Astrocyte (in vitro differentiated cells and primary cell): ENCODE results near the gene CXCL14. TPM values are rescaled to one million over a fixed set of nuclear protein-coding genes. Genes with fewer than 3 reads are reported as not detected.

Source experiments
- DNase-seq: peaks from one replicate; pipeline ENCODE4 v3.0.0-alpha.2; 2010; ENCODE audit warnings: low read depth
- FAIRE-seq: peaks from 2 replicates; lab custom pipeline; 2011; peaks lifted over from hg19 to GRCh38; lab: Jason Lieb, UNC
- H2AFZ ChIP-seq: 2 replicates; pipeline ENCODE4 v1.6.0; 2012; ENCODE audit warnings: low read depth, low read length, inconsistent platforms
- H3K27ac ChIP-seq: 2 replicates; pipeline ENCODE4 v1.5.1; 2011; ENCODE audit warnings: low read depth, low read length, inconsistent platforms
- H3K27me3 ChIP-seq: 2 replicates; pipeline ENCODE4 v1.6.0; 2011; ENCODE audit warnings: low read length, inconsistent platforms; ENCODE audit not compliant: insufficient read depth
- H3K36me3 ChIP-seq: 2 replicates; pipeline ENCODE4 v1.5.1; 2011; ENCODE audit warnings: low read length, inconsistent platforms; ENCODE audit not compliant: insufficient read depth
- H3K4me1 ChIP-seq: 2 replicates; pipeline ENCODE4 v1.5.1; 2011; ENCODE audit warnings: low read length, inconsistent platforms; ENCODE audit not compliant: insufficient read depth
- H3K4me2 ChIP-seq: 2 replicates; pipeline ENCODE4 v1.6.0; 2012; ENCODE audit warnings: low read length, inconsistent platforms
- H3K4me3 ChIP-seq: 2 replicates; pipeline ENCODE4 v1.5.1; 2011; ENCODE audit warnings: low read depth, mild to moderate bottlenecking, low read length, inconsistent platforms; ENCODE audit not compliant: insufficient read depth
- H3K79me2 ChIP-seq: 2 replicates; pipeline ENCODE4 v1.6.0; 2012; ENCODE audit warnings: mild to moderate bottlenecking, low read length, inconsistent platforms; ENCODE audit not compliant: insufficient read depth
- H3K9ac ChIP-seq: 2 replicates; pipeline ENCODE4 v1.6.0; 2012; ENCODE audit warnings: mild to moderate bottlenecking, low read length, inconsistent platforms
- H3K9me3 ChIP-seq: 2 replicates; pipeline ENCODE4 v1.5.1; 2012; ENCODE audit warnings: low read depth, mild to moderate bottlenecking, low read length, inconsistent platforms; ENCODE audit not compliant: insufficient read depth
- H4K20me1 ChIP-seq: 2 replicates; pipeline ENCODE4 v1.6.0; 2012; ENCODE audit warnings: low read length, inconsistent platforms; ENCODE audit not compliant: insufficient read depth
- H3K27ac Mint-ChIP-seq: one replicate; pipeline ENCODE4 v1.8.0; 2021; ENCODE audit warnings: mild to moderate bottlenecking, mixed read lengths; ENCODE audit not compliant: unreplicated experiment
- H3K27me3 Mint-ChIP-seq: one replicate; pipeline ENCODE4 v1.8.0; 2021; ENCODE audit warnings: low read depth, mixed read lengths; ENCODE audit not compliant: unreplicated experiment
- H3K36me3 Mint-ChIP-seq: one replicate; pipeline ENCODE4 v1.8.0; 2021; ENCODE audit warnings: low read depth, mixed read lengths; ENCODE audit not compliant: unreplicated experiment
- H3K4me1 Mint-ChIP-seq: one replicate; pipeline ENCODE4 v1.8.0; 2021; ENCODE audit warnings: low read depth, mixed read lengths; ENCODE audit not compliant: unreplicated experiment
- H3K4me3 Mint-ChIP-seq: one replicate; pipeline ENCODE4 v1.8.0; 2021; ENCODE audit warnings: mild to moderate bottlenecking, moderate library complexity, mixed read lengths; ENCODE audit not compliant: unreplicated experiment
- H3K9me3 Mint-ChIP-seq: one replicate; pipeline ENCODE4 v1.8.0; 2021; ENCODE audit warnings: mild to moderate bottlenecking, mixed read lengths; ENCODE audit not compliant: unreplicated experiment
- EZH2 ChIP-seq: IDR thresholded peaks from 2 replicates; pipeline ENCODE4 v1.6.1; 2012; ENCODE audit warnings: mild to moderate bottlenecking, low read length, inconsistent platforms; ENCODE audit not compliant: insufficient read depth
- total RNA-seq: library from RNA; stranded (reverse); gene quantifications from 2 replicates; pipeline ENCODE4 v1.2.1, GENCODE V29; 2021
- TF ChIP-seq, protein P1 (sequence below): IDR thresholded peaks from 2 replicates; pipeline ENCODE4 v1.5.1; 2011; ENCODE audit warnings: low read depth, mild to moderate bottlenecking, inconsistent platforms, low read length, moderate library complexity; ENCODE audit not compliant: insufficient read depth

Gene CXCL14
- total RNA-seq, 1 donor from 2014 or later = 1.0 TPM

DNA sequence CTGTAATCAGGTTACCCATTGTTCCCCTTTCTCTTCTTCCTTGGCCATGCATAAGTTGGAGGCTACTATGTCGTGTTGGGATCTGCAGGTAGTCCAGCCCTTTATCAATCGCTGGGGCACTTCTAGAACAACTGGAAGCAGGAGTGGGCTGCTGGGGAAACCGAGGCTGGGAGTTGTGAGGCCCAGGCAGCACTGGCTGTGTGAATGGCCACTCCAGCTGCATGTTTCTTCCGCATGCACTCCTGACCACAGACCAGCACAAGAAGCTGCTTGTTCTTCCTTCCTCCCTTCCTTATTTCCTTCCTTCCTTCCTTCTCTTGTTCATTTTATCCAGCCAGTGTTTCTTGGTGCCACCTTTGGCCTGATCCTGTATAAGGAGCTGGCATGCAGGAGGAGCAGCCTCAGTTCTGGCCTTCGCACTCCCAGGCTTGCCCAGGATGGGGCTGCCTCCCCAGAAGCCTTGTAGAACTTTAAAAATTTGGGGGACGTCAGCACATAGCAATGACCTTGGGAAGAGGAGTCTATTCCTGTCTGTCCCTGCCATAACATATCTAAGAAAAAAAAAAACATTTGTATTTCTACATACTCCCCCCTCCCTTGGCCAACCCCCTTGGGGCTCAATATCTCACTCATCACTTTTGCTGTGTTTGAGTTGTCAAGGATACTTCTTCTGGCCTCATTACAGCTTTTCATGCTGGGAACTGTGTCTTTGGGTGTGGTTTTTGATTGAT lies 20.8 kb upstream of the CXCL14 start:
- Histone ChIP-seq H3K9ac (no peak overlapping the region), H2AFZ (no peak overlapping the region), H3K4me3 (no peak overlapping the region), H4K20me1 (no peaks in the 10 kb centered on the region), H3K79me2 (no peaks in the 10 kb centered on the region), H3K4me2 (no peak overlapping the region), H3K27ac (no peak overlapping the region), H3K4me1 (no peaks in the 10 kb centered on the region), H3K27me3 (peaks cover under 1% of the 10 kb centered on the region), H3K36me3 (no peaks in the 10 kb centered on the region), H3K9me3 (no peaks in the 10 kb centered on the region)
- no peaks in the 10 kb centered on the region for H3K36me3 Mint-ChIP-seq
- H3K4me3 Mint-ChIP-seq = no peak overlapping the region
- no peaks in the 10 kb centered on the region for H3K4me1 Mint-ChIP-seq
- no peak for TF ChIP-seq EZH2
- TF ChIP-seq, protein P1, sequence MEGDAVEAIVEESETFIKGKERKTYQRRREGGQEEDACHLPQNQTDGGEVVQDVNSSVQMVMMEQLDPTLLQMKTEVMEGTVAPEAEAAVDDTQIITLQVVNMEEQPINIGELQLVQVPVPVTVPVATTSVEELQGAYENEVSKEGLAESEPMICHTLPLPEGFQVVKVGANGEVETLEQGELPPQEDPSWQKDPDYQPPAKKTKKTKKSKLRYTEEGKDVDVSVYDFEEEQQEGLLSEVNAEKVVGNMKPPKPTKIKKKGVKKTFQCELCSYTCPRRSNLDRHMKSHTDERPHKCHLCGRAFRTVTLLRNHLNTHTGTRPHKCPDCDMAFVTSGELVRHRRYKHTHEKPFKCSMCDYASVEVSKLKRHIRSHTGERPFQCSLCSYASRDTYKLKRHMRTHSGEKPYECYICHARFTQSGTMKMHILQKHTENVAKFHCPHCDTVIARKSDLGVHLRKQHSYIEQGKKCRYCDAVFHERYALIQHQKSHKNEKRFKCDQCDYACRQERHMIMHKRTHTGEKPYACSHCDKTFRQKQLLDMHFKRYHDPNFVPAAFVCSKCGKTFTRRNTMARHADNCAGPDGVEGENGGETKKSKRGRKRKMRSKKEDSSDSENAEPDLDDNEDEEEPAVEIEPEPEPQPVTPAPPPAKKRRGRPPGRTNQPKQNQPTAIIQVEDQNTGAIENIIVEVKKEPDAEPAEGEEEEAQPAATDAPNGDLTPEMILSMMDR = no peak
- peaks cover 39% of the 10 kb centered on the region for H3K27me3 Mint-ChIP-seq
- no peaks in the 10 kb centered on the region for H3K9me3 Mint-ChIP-seq
- DNase-seq (no peak), FAIRE-seq (no peak)
- H3K27ac Mint-ChIP-seq = no peak overlapping the region

DNA sequence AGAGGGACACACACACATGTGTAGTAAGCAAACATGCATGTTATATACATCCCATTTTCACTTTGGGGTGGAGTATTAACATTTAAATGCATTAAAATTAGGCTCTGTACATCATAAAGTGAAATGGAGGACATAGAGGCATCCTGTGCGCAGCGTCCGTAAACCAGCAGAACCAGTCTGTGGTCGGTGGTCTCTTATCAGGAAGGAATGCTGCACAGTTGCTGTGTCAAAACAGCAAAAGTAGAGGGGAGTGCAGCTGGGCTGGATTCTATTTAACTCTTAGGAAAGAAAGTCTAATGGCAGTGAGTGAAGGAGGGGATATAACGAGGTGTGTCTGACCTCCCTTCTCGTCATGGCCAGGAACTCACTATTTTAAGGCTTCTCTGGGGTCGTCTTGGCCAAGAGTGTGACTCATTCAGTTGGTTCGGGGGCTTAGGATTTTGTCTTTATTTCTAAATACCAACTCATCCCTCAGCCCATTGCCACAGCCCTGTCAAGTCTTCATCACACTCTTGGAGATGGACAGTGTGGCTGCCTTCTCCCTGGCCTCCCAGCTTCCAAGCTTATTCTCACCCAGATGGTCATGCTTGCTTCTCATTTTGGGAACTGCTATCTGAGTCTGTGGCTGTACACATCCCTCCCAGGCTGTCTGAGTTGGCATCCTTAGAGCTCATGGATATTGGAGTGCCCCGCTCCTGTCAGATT lies 20.1 kb upstream of the CXCL14 start:
- Mint-ChIP-seq H3K27me3 (peaks cover 42% of the 10 kb centered on the region), H3K36me3 (no peaks in the 10 kb centered on the region), H3K4me3 (no peak overlapping the region), H3K4me1 (no peaks in the 10 kb centered on the region), H3K9me3 (no peaks in the 10 kb centered on the region), H3K27ac (no peak overlapping the region)
- H3K9ac ChIP-seq = no peak overlapping the region
- no peaks in the 10 kb centered on the region for H3K79me2 ChIP-seq
- H3K27me3 ChIP-seq = no peaks in the 10 kb centered on the region
- no peaks in the 10 kb centered on the region for H3K36me3 ChIP-seq
- TF ChIP-seq, protein P1 = no peak
- TF ChIP-seq EZH2 = no peak
- FAIRE-seq (no peak), DNase-seq (no peak)
- no peaks in the 10 kb centered on the region for H4K20me1 ChIP-seq
- no peak overlapping the region for H3K4me3 ChIP-seq
- H3K9me3 ChIP-seq = no peaks in the 10 kb centered on the region
- H3K4me2 ChIP-seq = no peak overlapping the region
- no peak overlapping the region for H3K27ac ChIP-seq
- H2AFZ ChIP-seq = no peak overlapping the region
- no peaks in the 10 kb centered on the region for H3K4me1 ChIP-seq

DNA sequence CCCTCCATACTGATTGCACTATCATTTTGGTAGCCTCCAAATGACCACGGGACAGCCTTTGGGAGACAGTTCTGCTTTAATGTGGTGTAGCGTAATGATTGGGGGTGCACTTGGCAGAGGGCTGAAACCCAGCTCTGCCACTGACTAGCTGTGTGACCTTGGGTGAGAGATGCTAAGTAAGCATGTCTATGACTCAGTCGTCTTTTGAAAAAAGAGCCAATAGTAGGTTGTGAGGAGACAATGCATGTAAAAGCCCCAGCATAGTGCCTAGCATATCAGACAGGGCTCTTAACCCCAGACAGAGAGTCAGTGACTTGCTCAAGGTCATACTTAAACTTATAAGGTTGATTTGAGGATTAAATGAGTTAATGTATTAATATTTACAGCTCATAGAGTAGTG lies 18.0 kb upstream of the CXCL14 start:
- Histone ChIP-seq H3K4me2 (no peak overlapping the region), H3K27ac (no peak overlapping the region), H3K27me3 (peaks cover 8% of the 10 kb centered on the region), H3K9ac (no peak overlapping the region), H2AFZ (no peak overlapping the region), H3K79me2 (no peaks in the 10 kb centered on the region), H4K20me1 (no peaks in the 10 kb centered on the region), H3K9me3 (no peaks in the 10 kb centered on the region), H3K36me3 (no peaks in the 10 kb centered on the region), H3K4me1 (no peaks in the 10 kb centered on the region), H3K4me3 (no peak overlapping the region)
- H3K4me1 Mint-ChIP-seq = no peaks in the 10 kb centered on the region
- FAIRE-seq (no peak), DNase-seq (no peak)
- H3K4me3 Mint-ChIP-seq = no peak overlapping the region
- H3K27ac Mint-ChIP-seq = no peak overlapping the region
- TF ChIP-seq, protein P1 = no peak
- TF ChIP-seq EZH2 = no peak
- H3K36me3 Mint-ChIP-seq = no peaks in the 10 kb centered on the region
- H3K9me3 Mint-ChIP-seq = peaks cover 6% of the 10 kb centered on the region
- peaks cover 61% of the 10 kb centered on the region for H3K27me3 Mint-ChIP-seq
